Fibroblast of peridontal ligament (primary cell): ENCODE data around the gene TULP1.

Experiments used
- DNase-seq: peaks from one replicate; pipeline ENCODE4 v3.0.0-alpha.2; 2010; ENCODE audit errors: extremely low read depth

The TULP1 gene

DNA sequence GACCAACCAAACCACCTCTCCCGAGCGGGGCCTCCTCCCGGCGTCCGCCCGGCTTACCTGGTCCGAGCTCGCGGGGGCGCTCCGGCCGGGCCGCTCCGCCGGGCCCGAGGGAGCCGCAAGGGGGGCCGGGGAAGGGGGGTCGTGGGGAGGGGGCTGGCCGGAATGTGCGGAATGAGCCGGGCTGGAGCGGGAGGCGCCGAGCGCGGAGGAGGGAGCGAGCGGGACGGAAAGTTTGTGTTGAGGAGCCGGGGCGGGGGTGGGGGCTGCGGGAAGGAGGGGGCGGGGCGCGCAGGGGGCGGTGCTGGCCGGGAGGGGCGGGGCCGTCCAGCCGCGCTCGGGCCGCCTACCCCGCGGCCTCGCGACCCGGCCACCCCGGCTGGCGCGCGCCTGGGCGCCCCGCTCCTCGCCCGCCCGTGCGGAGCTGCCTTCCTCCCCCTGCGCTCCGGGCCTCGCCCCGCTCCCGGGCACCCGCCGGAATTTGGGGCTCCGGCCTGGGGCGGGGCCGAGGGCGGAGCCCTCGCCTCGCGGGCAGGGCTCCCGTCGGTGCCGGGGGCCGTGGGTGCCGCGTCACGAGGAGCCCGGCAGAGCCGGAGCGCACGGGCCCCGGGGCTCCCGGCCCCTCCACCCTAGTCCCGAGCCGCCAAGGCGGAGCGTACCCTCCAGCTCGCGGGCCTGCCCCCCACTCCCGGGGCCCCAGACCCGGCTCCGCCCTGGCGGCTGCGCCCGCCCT is 15.7 kb downstream of the TULP1 start, which contains the start of gene TEAD3:
TEAD3 (minus strand) TSS at position 239 of the 730 bp plus-strand sequence.
- peak; percentile 51 for DNase-seq

DNA sequence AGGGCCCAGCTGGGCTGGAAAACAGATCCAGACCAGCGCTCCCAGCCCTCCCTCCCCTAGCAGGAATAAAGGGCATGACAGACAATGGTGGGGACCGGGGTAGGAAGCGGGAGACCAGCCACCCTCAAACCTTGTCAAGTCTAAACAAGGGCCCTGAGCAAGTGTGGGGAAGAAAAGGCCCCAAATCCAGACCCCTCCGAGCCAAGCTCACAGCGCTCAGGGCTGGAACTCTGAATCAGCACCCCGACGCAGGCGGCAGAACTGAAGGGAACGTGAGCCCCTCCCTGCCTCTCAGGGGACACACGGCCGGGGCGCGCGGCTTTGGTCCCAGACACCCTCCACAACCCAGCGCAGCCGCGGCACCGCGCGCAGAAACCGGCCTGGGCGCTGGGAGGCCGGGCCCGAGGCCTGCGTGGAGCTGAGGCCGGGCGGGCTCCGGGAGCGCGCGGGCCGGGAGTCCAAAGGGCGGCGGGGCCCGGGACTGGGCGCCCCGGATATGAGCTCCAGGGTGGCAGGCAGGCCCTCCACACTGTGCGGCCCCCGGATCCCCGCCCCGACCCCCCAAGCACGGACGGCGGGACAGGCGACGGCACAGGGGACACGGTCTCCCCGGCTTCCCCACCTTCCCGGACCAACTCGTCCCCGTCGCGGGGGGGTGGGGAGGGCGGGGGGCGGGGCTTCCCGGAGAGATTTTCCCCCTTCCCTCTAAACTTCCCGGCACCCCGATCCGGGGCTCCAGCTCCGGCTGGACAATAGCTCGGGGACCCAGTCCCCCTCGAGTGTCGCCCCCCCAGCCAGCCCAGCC is 16.5 kb downstream of the TULP1 start:
- peak; percentile 26 for DNase-seq

DNA sequence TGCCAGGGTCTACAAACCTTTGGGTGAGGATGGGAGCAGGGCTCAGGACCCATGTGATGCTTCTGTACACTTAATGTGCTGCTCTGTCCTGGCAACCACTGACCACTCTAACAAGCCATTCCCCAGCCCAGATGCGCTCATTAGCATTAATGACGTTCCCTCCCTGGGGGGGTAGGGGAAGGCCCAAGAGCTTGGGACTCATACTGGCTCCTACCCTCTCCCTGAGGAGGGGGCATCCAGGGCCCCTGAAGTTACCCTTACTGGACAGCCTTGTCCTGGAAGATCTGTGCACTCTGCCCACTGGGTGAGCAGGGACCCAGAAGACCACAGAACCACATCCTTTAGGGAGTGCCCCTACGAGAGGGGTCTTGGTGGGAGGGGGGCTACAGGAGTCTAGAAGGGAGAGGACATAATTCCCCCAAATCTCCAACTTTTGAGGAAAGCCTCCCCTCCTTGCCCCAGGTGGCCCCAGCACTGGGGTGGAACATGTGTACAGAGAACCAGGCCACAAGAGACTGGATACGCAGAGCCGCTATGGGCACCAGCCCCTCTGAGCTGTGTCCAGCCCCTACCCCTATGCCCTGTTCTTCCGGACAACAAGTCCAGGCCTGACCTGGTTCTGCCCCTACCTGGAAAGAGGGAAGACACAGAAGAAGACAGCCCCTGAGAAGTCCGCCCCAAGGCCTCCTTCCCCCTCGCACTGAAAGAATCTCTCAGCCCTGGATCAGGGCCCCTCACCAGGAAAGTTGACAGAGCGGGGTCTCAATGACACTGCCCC is 17.2 kb downstream of the TULP1 start:
- no peak for DNase-seq

DNA sequence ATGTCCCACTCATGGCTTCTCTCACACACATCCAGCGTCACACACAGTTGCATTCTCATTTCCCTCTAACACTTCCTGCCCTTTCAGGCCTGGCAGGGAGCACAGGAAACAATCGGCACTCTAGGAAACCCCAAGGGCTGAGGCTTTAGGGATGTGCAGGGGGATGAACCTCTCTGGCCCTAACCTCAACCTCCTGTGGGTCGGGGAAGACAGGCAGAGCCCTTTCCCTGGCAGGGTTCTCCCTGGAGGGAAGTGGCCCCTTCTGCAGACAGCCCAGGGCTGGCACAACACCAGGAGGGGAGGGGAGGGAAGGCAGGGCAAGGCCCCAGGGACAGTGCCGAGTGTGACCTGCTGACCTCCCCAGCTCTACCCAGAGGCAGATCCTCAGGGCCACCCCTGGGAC is 18.5 kb downstream of the TULP1 start:
- peak; percentile 23 for DNase-seq

DNA sequence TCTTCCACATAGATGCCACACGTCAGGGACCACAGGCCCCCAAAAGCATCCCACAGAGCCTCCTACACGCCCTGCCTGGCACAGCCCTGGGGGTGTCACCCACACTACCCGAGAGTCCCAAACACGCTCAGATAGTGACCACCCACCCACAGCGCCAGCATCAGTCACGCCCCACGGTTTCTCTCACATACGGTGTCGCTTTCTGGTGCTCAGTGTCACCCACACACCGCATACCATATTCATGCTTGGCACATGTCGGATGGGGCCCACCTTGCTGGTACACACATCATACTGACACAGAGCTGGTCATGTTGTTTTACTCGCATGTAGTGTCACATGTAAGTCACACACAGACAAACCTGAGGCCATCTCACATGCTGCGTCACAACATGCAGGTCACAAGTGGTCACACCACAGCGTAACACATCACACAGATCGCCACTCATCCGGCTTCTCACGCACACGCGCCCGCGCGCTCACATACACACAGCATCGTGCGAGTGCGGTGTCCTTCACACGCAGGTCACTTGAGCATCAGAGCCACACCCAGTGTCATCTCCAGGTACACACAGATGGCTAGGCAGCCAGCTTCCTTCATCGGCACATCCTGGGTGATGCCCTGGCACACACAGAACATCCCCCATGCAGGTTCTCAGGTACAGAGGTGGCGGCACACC is 19.3 kb downstream of the TULP1 start:
- no peak for DNase-seq

DNA sequence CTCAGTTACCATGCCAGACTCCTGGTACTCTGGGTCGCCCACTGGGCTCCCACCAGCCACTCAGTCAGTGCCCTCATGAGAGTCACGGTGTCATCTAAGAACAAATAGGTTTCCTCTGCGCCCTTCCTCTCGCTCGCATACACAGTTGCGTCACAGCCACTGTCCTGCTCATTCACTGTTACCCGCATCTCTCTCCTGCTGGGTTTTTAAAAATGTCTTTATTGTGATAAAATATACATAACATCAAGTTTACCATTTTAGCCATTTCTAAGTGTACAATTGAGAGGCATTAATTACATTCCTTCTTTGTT is 19.8 kb downstream of the TULP1 start:
- DNase-seq, result no peak

DNA sequence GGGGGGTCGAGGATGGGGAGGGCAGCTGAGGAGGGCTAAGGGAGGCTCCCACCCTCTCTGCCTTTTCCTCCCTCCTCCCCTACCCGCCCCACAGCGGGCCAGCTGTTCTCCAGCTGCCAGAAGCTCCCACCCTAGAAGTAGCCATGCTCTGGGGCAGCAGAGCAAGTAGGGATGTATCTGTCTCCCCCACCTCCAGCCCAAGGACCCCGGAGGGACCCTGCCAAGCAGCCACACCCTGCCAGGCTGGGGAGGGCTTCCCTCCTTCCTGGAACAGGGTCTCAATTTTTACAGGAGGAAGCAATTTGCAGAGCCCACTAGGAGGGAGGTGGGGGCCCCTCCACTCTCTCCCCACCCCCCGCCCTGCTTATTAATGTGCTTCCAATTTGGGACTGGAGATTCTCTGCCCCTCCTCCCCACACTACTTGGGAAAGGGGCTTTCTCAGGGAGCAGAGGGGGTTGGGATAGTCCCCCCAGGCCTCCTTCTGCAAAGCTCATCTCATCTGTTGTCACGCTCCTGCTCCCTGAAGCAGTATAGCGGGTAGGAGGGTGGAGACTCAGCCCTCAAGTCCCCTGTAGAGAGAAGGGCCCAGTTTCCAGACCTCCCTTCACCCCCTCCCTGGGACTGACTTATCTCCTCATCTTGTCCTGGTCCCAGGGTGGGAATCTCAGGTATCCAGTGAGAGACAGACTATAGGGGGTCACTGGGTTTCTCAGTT is 20.3 kb downstream of the TULP1 start:
- no peak for DNase-seq

DNA sequence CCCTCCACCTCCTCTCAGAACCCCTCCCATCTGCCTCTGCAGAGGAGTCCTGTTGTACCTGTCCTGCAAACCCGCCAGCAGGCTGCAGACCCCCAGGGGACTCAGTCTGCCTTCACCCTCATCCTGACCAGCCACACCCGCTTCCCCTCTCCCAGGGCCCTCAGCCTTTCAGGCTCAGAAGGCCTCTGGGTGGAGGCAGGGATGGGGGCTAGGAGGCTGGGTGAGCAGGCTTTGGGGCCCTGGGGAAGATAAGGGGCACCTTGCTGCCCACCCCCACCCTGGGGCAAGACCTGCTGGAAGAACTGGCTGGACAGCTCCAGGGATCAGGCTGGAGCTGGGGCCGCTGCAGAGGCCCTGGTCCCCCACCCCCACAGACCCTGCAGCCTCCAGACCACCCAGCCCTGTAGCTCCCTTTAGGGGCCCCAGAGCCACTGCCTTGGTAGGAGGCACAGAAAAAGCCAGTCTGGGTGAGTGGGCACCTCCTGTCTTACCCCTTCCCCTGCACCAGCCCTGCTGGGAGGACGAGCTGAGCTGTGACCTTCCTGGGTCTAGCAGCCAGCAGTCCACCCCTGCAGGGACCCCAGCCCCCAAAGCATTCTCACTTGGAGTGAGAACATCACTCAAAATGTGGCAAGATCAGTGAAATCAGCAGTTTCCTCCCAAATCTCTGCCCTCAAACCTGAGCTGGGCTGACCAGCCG is 21.0 kb downstream of the TULP1 start:
- DNase-seq, result no peak

DNA sequence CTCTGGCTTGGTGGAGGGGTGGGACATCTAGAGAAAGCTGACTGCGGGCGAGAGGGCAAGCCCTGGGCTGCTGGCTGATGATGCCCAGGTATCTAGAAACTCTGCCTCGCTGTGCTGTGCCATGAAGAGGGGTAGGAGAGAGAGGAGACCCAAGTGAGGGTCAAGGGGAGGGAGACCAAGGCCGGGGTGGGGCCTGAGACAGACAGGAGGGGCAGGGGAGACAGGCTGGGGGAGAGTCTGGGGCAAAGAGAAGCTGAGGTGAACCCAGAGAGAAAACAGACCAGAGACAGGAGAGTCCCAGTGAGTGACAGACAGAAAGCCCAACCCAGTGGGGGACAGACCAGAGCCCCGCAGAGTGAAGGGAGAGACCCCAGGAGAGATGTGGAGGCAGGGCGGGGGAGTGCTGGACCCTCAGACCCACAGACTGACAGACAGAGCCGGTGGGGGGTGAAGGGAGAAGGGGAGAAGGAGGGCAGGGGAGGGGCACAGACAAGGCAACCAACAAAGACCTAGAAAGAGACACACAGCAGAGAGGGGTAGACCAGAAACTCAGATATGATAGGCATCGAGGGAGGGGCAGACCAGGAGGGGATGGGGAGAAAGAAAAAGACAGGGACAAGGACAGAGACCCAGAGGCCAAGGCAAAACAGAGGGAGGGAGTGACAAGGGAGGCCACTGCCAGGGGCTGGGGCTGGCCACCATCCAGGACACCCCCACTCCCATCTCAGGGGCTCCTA is 21.7 kb downstream of the TULP1 start:
- no peak for DNase-seq

DNA sequence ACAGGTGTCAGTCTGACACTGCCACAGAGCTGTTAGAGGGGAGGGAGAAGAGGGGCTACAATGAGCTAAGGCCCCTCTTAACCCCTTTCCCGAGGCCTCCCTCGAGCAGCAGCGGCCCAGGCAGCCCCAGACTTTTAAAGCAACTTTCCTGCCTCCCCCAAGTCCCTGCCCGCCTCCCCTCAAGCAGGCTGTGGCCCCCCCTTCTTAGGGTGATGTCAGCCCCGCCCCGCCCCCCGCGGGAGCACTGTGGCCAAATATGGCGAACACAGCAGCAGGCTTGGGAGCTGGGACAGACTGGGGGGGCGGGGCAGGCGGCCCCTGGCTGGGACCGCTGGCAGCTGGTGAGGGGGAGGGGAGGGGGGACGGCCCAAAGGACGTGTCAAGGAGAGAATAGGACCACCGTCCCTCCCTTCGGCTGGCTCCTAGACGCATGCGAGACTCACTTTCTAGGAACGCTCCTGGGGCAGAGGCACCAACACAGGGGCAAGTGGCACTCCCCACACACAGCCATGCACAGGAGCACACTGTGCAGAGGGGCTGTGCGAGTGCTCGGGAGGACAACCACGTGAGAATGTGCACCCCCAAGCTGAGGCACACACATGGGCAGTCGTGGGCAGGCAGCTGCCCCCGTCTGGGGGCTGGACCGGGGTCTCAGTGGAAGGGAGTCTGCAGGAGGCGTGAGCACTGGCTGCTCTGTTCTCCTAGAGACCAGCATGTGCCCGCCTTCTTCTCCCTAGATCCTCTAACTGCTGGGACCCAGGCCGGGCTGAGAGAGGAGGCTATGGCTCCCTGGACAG is 22.5 kb downstream of the TULP1 start:
- DNase-seq, result peak; percentile 70

DNA sequence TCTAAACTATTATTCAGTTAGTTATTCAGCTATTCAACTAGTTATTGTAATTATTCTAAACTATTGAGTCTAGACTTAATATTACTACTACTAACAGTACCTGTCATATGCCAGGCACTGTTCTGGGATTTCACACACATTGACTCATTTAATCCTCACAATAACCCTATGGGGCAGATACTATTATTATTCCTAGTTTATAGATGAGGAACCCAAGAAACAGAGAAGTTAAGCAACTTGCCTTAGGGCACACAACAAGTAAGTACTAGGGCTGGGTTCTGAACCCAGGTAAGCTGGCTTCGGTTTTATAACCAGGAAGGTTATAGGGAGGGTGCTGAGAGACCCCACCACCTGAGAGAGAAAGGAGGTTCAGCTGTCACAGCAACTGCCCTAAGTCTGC is 23.6 kb downstream of the TULP1 start:
- DNase-seq, result no peak

DNA sequence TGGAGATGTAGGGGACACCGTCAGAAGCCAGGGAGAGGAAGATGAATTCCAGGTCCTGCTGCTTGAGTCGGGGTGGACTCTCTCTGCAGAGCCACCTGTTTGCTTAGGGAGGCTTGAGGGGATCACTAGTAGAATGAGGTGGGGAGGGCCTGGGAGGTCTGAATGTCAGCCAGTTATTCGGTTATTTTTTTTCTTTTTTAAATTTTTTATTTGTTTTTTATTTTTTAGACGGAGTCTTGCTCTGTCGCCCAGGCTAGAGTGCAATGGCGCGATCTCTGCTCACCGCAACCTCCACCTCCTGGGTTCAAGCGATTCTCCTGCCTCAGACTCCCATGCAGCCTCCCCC is 24.2 kb downstream of the TULP1 start:
- DNase-seq, result no peak

DNA sequence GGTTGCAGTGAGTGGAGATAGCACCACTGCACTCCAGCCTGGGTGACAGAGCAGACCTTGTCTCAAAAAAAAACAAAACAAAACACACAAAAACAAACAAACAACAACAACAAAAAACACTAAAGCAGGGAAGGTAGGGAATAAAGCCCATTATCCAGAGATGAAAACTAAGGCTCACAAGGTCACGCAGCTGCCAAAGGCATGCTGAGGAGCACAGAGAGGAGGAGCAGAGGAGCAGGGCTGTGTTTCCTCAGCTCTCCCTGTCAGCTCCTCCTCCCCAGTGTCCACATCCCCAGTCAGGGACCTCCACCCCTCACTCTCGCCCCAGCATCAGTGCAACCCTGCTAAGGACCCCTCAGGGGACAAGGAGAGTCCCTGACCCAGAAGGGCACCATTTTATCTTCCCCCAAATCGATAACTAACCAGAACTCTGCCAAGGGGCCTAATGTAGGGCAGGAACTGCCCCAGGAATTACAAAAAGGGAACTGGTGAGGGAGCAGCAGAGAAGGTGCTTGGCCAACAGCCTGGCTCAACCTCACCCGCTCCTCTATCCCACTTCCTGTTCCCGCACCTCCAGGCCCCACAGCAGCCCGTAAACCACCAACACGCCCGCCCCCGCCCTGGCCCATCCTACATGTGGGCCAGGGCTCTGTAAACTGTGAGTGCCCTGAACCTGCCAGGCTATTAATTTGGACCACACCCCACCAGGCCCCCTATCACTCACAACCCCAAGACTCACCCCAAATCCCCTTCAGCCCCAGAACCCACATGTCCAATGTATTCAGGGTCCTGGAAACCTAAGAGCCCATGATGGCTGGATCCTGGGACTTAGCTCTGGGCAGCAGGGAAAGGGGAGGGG is 24.8 kb downstream of the TULP1 start:
- no peak for DNase-seq

DNA sequence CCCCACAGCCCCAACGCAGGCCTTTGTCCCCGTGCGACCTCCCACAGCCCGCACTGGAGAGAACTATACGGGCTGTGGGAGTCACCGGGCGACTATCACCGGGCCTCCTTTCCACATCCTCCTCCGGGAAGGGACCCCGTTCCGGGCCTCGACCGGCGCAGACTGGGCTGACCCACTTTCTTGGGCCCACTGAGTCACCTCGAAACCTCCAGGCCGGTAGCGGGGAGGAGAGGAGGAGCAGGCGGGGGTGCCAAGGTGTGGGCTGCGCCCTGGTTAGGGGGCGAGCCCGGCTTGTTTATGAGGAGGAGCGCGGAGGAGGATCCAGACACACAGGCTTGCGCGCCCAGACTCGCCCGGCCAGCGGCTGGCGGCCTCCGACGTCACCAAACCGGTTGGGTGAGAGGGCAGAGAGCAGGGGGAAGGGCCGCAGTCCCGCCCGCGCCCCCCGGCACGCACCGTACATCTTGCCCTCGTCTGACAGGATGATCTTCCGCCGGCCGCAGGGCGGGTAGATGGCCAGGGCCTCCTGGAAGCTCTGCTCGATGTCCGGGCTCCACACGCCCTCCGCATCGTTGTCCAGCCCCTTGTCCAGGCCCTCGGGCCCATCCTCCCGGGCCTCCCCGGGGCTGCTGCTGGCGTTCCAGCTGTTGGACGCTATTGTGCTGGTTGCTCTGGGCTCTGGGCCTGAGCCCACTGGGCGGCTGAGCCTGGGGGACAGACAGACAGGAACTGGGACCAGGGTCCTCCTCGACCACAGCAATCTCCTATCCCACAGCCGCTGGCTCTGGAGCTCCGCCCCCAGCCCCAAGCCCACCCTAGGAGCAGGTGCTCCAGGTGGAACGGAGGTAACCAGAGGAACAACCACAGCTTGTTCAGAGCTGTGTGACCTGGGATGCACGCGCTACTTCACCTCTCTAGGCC is 26.4 kb downstream of the TULP1 start:
- no peak for DNase-seq

DNA sequence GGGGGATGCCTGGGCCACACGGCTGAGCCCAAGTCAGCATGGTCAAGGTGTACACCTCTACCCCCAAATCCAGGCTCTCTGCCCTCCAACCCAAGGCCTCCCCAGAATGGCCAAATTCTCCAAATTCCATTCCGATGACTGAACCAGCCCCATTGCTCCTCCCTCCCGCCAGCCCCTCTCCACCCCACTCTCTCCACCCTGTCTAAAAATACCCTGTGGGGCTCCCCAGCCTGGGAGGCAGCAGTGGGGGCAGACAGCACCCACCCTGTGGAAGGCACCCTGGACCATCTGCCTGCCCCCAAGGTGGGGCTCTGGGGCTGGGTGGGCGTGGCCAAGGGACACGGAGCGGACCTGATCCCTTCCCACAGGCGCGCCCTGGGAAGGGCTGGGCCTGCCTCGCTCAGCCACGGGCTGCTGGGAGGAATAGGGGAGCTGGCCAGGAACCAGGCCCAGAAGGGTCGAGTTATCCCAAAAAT is 27.3 kb downstream of the TULP1 start:
- peak; percentile 27 for DNase-seq

DNA sequence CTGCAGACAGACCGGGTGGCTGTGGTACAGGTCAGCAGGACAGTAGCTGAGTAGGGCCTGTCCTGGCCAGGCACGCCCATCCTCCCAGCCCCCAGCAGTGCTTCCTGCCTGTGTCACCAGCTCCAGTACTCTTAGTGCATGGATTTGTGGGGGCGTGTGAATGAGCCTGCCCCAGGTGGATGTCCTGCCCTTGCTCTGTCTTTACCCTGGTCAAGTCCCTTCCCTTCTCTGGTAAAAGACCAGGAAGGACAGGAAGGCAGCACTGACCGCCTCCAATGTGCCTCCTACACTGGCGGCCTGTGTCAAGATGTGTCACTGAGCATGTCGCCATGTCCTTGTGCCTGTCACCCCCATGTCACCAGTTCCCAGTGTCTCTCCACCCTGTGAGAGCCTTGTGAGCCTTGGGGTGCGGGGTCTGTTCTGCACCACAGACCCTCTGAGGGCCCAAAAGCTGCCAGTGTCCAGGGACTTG is 27.7 kb downstream of the TULP1 start:
- no peak for DNase-seq
